Heart left ventricle (tissue), 16 donors: ENCODE measurements around the gene SPATC1L. TPM values are rescaled to one million over a fixed set of nuclear protein-coding genes. Genes with fewer than 3 reads are reported as not detected.
A peak's percentile ranks its signal among the peaks of the same experiment; 100 is the strongest.

Source experiments
- ATAC-seq, 4 donors: fragments of 200-7000 bp; cut with Tn5 transposase; one replicate each; pipeline ENCODE4 v1.9.1; 2020 to 2022; ENCODE audit warnings: moderate library complexity in 4 of 4, mild to moderate bottlenecking in 3 of 4, moderate number of reproducible peaks in 1 of 4
- DNase-seq, 5 donors: peaks; one replicate each; pipeline ENCODE4 v3.0.0-alpha.2; 2020
- H3K27ac ChIP-seq, 12 donors: fragments of 200-600 bp; sonication (generic) in 4 of 12; one replicate each; pipeline versions ENCODE4 v1.5.0 to v1.8.0; 2016 to 2022; ENCODE audit warnings: mild to moderate bottlenecking in 2 of 12
- H3K27me3 ChIP-seq, 9 donors: fragments of 200-600 bp; sonication (generic) in 2 of 9; one replicate each; pipeline versions ENCODE4 v1.5.1 to v1.8.0; 2016 to 2022; ENCODE audit warnings: mild to moderate bottlenecking in 3 of 9
- H3K36me3 ChIP-seq, 9 donors: fragments of 200-600 bp; sonication (generic) in 2 of 9; one replicate each; pipeline versions ENCODE4 v1.5.0 to v1.8.0; 2018 to 2022; ENCODE audit warnings: mild to moderate bottlenecking in 2 of 9
- H3K4me1 ChIP-seq, 12 donors: fragments of 200-600 bp; sonication (generic) in 4 of 12; one replicate each; pipeline versions ENCODE4 v1.5.0 to v1.8.0; 2016 to 2022; ENCODE audit warnings: mild to moderate bottlenecking in 3 of 12
- H3K4me3 ChIP-seq, 12 donors: fragments of 200-600 bp; sonication (generic) in 4 of 12; one replicate each; pipeline versions ENCODE4 v1.5.0 to v1.8.0; 2017 to 2022; ENCODE audit warnings: mild to moderate bottlenecking in 9 of 12, moderate library complexity in 4 of 12
- H3K9me3 ChIP-seq, 12 donors: fragments of 200-600 bp; sonication (generic) in 4 of 12; one replicate each; pipeline versions ENCODE4 v1.5.0 to v1.8.0; 2016 to 2022; ENCODE audit warnings: mild to moderate bottlenecking in 1 of 12
- CTCF ChIP-seq, 12 donors: fragments of 200-600 bp; sonication (generic) in 4 of 12; IDR thresholded peaks; one replicate each; pipeline versions ENCODE4 v1.5.0 to v1.8.0; 2018 to 2022; ENCODE audit warnings: antibody characterized with exemption in 12 of 12, mild to moderate bottlenecking in 5 of 12
- POLR2A ChIP-seq, 2 donors: fragments of 450-650 bp; IDR thresholded peaks; one replicate each; pipeline ENCODE4 v1.6.1; 2017; ENCODE audit warnings: antibody characterized with exemption in 2 of 2, mild to moderate bottlenecking in 2 of 2, moderate library complexity in 2 of 2
- WGBS, 4 donors: extraction: QIAGEN DNeasy Blood & Tissue Kit in 2 of 4; methylation state at CpG; one replicate each; pipeline versions ENCODE4 v1.1.5 to v1.1.7; 2013 to 2018; 5-methylcytosine and 5-hydroxymethylcytosine counted together
- intact Hi-C, 10 donors: fragments of 100-400 bp; cut with DNase I; formaldehyde crosslinking; loops; one replicate each; pipeline versions ENCODE4 v1.11.1 to v1.14.2; 2022
- polyA plus RNA-seq, 2 donors: library from polyadenylated mRNA; stranded (reverse); fragments of 200-250 nt; gene quantifications; one replicate each; pipeline ENCODE4 v1.2.3, GENCODE V29; 2013
- total RNA-seq, 9 donors: library from RNA; depleted of rRNA in 2 of 9; stranded (reverse); fragments of >200 nt in 2 of 9; fragmentation: NEBNext Ultra II Directional in 3 of 9; extraction: Animal tissue kit (Norgen Biotek cat#: 25700) in 3 of 9; gene quantifications; one replicate each; pipeline versions ENCODE4 v1.1.0 to v1.2.4, GENCODE V29; 2016 to 2023
- donor health status: ischemic (EF 13 %, LVEDD 7.1; RV severe dilation, severe dysfunction).
- donor health status: healthy with polysubstance abuse.
- donor health status: DM: no; HTN: yes; CAD: no.
- donor health status: DM: no; HTN: no; CAD: no.
- donor health status: ischemic (EF 25% LVEDD 6.9; RV normal size, moderate dysfunction).
- donor health status: ischemic (EF 25% LVEDD 5.7; RV mildly dilated, moderate dysfunction).
- donor health status: healthy.
- donor health status: DM: yes; HTN: yes; CAD: no.
- donor health status: ischemic (EF 35%, LVEDD 5.7; RV mildly dilated, moderate dysfunction).
- donor health status: nonischemic (EF 11% LVEDD 7.7; RV severe dilation, severe dysfunction).
- donor health status: DM: yes; HTN: yes; CAD: no.
- donor health status: PGD.
- donor health status: ischemic (EF 29% LVEDD 5.4; RV normal size, mild dysfunction).
- donor health status: nonischemic (EF 23%, LVEDD 6.1; RV moderate dilation, normal function).

Gene SPATC1L
- total and polyA plus RNA-seq, 11 donors: 4.9 to 16.8 (median 10.6) TPM

GRCh38 chr21:46155514-46156377, 28.5 kb downstream of the SPATC1L start, which contains the start of gene FTCD:
Gene FTCD (minus strand): TSS chr21:46155579. CDS start chr21:46155523, 56 bp downstream.
- TF ChIP-seq POLR2A (IDR thresholded peaks at IDR 0.05): no peak
- no peak for TF ChIP-seq CTCF (IDR thresholded peaks at IDR 0.05)
- peaks cover 3 to 15% (median 10%) of the 10 kb centered on the region in 12 donors for H3K4me1 ChIP-seq
- H3K36me3 ChIP-seq: no peaks in the 10 kb centered on the region
- H3K27me3 ChIP-seq: no peaks in the 10 kb centered on the region
- intact Hi-C loops: loop anchor here in 3 of 10 donors (5.0 to 10.0 kb wide), 3 partner anchors 67 to 89 kb away; partner anchors contain the start of gene LSS (in 1 of the 3)
- DNase-seq (peak in 4 of 5 donors; percentile 2 to 53 (median 19)), ATAC-seq (no peak)
- H3K9me3 ChIP-seq: no peaks in the 10 kb centered on the region
- no peak within 1 kb of the TSS for H3K4me3 ChIP-seq
- 87 to 91% (median 90%) methylated on average over 33 to 34 of the region's 34 CpGs for whole genome bisulfite sequencing, 4 donors
- no peak within 1 kb of the TSS for H3K27ac ChIP-seq

DNA sequence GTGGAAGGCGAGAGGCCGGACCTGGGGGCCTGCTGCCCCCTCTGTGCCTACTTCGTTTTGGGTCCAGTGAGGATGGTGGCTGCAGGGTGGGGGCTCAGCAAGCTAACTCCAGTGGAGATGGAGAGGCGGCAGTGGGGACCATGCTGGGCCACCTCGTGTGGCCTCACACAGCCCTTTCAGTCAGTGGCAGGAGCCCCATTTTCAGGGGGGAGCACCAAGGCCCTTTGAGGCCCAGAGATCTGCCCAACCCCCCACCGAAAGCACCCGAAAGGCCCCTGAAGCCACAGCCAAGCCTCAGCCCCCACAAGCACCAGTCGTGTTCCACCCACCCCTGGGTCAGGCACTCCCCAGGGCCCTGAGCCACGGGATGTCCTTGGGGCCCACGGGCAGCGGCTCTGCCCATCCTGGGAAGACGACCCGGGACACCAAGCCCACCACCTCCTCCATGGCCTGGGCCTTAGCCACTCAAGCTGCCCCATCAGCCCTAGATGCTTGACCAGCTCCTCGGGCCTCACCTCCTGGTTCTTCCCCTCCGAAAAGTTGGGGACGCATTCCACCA, 29.2 kb downstream of the SPATC1L start:
- peak in 4 of 5 donors; percentile 5 to 51 (median 18) for DNase-seq
- ATAC-seq: no peak
- Histone ChIP-seq H3K9me3 (no peaks in the 10 kb centered on the region), H3K27ac (no peak overlapping the region), H3K36me3 (no peaks in the 10 kb centered on the region), H3K27me3 (no peaks in the 10 kb centered on the region), H3K4me1 (peaks cover 3 to 15% (median 10%) of the 10 kb centered on the region in 12 donors), H3K4me3 (no peak overlapping the region)
- TF ChIP-seq CTCF (IDR thresholded peaks at IDR 0.05) (no peak), POLR2A (IDR thresholded peaks at IDR 0.05) (no peak)
- intact Hi-C loops: loop anchor here in 4 of 10 donors (5.0 to 10.0 kb wide), 4 partner anchors 67 to 90 kb away; partner anchors contain the start of gene LSS (in 2 of the 4)
- WGBS, 4 donors: 92 to 93% (median 93%) methylated on average over 5 to 16 of the region's 16 CpGs

- Histone ChIP-seq H3K27me3 (no peaks in the 10 kb centered on the region), H3K27ac (no peak overlapping the region), H3K4me1 (peaks cover 3 to 15% (median 10%) of the 10 kb centered on the region in 12 donors), H3K4me3 (no peak overlapping the region), H3K36me3 (no peaks in the 10 kb centered on the region), H3K9me3 (no peaks in the 10 kb centered on the region)
- ATAC-seq (peak in 1 of 4 donors; percentile 1), DNase-seq (peak in 4 of 5 donors; percentile 7 to 60 (median 18))
- intact Hi-C loops: loop anchor here in 3 of 10 donors (5.0 to 10.0 kb wide), 3 partner anchors 70 to 90 kb away; partner anchors contain the start of gene LSS (in 2 of the 3)
- TF ChIP-seq CTCF (IDR thresholded peaks at IDR 0.05): no peak
- TF ChIP-seq POLR2A (IDR thresholded peaks at IDR 0.05): no peak
- WGBS, 4 donors: 91 to 96% (median 94%) methylated on average over 32 to 39 of the region's 39 CpGs
These were observed 29.9 kb downstream of the SPATC1L start for GRCh38 chr21:46154155-46154954.
